CD14-positive monocyte (primary cell): ENCODE measurements around the gene CDK15. TPM values are rescaled to one million over a fixed set of nuclear protein-coding genes. Genes with fewer than 3 reads are reported as not detected.

ENCODE experiments used
- DNase-seq, 3 donors: peaks; one replicate each; pipeline ENCODE4 v3.0.0-alpha.2; 2011 to 2022
- H2AFZ ChIP-seq: 2 replicates; pipeline ENCODE4 v1.6.0; 2012; ENCODE audit warnings: mild to moderate bottlenecking, low read depth, low read length, inconsistent platforms; ENCODE audit not compliant: insufficient read depth, poor library complexity, severe bottlenecking
- H3K27ac ChIP-seq, 2 donors: 1 replicate in 1 of 2; 2 replicates in 1 of 2; pipeline ENCODE4 v1.5.1; 2012 to 2013; ENCODE audit warnings: low read length in 2 of 2, control low read depth in 1 of 2, inconsistent platforms in 1 of 2, low read depth in 1 of 2, mild to moderate bottlenecking in 1 of 2
- H3K27me3 ChIP-seq, 2 donors: one replicate each; pipeline versions ENCODE4 v1.6.0 to v1.6.1; 2011 to 2013; ENCODE audit warnings: low read length in 2 of 2; ENCODE audit not compliant: control insufficient read depth in 2 of 2, insufficient read depth in 2 of 2
- H3K36me3 ChIP-seq, 2 donors: replicated peaks in 1 of 2; 1 replicate in 1 of 2; 2 replicates in 1 of 2; pipeline versions ENCODE4 v1.5.1 to v1.6.1; 2012 to 2013; ENCODE audit warnings: low read length in 2 of 2, control low read depth in 1 of 2, inconsistent platforms in 1 of 2, mild to moderate bottlenecking in 1 of 2; ENCODE audit not compliant: insufficient read depth in 2 of 2, control insufficient read depth in 1 of 2
- H3K4me1 ChIP-seq, 2 donors: 1 replicate in 1 of 2; 2 replicates in 1 of 2; pipeline versions ENCODE4 v1.5.1 to v1.6.1; 2012 to 2013; ENCODE audit warnings: low read length in 2 of 2, control low read depth in 1 of 2, inconsistent platforms in 1 of 2, mild to moderate bottlenecking in 1 of 2, moderate library complexity in 1 of 2; ENCODE audit not compliant: insufficient read depth in 2 of 2, control insufficient read depth in 1 of 2
- H3K4me2 ChIP-seq: replicated peaks from 2 replicates; pipeline ENCODE3; 2012; ENCODE audit warnings: low read length, moderate library complexity, mild to moderate bottlenecking; ENCODE audit not compliant: poor library complexity, severe bottlenecking; ENCODE audit errors: extremely low read depth
- H3K4me3 ChIP-seq, 3 experiments: fragments of 200-600 bp in 1 of 3; sonication (generic) in 1 of 3; replicated peaks in 1 of 3; 1 replicate in 2 of 3; 2 replicates in 1 of 3; pipeline ENCODE4 v1.5.1; 2011 to 2013; ENCODE audit warnings: low read length in 3 of 3, mild to moderate bottlenecking in 3 of 3, control low read depth in 2 of 3, low read depth in 2 of 3, inconsistent platforms in 1 of 3, moderate library complexity in 1 of 3
- H3K79me2 ChIP-seq: 2 replicates; pipeline ENCODE4 v1.6.0; 2012; ENCODE audit warnings: mild to moderate bottlenecking, control low read depth, inconsistent platforms, low read length, moderate library complexity; ENCODE audit not compliant: insufficient read depth
- H3K9ac ChIP-seq: 2 replicates; pipeline ENCODE4 v1.6.0; 2017; ENCODE audit warnings: low read length, mild to moderate bottlenecking; ENCODE audit not compliant: insufficient read depth, poor library complexity, severe bottlenecking
- H3K9me3 ChIP-seq, 2 donors: replicated peaks in 1 of 2; 1 replicate in 1 of 2; 2 replicates in 1 of 2; pipeline versions ENCODE4 v1.5.1 to v1.6.1; 2012 to 2013; ENCODE audit warnings: low read length in 2 of 2, control low read depth in 1 of 2; ENCODE audit not compliant: control insufficient read depth in 1 of 2, insufficient read depth in 1 of 2
- H4K20me1 ChIP-seq: 2 replicates; pipeline ENCODE4 v1.6.0; 2012; ENCODE audit warnings: mild to moderate bottlenecking, low read length, control low read depth, moderate library complexity; ENCODE audit not compliant: insufficient read depth
- H3K27ac Mint-ChIP-seq, 7 donors: one replicate each; pipeline ENCODE4 v1.8.0; 2020; ENCODE audit warnings: mild to moderate bottlenecking in 7 of 7, mixed read lengths in 7 of 7, moderate library complexity in 6 of 7, inconsistent platforms in 2 of 7
- H3K27me3 Mint-ChIP-seq, 3 donors: one replicate each; pipeline ENCODE4 v1.8.0; 2021 to 2022; ENCODE audit warnings: low read depth in 3 of 3, mild to moderate bottlenecking in 3 of 3, mixed read lengths in 3 of 3, moderate library complexity in 3 of 3, inconsistent platforms in 1 of 3
- H3K36me3 Mint-ChIP-seq, 2 donors: one replicate each; pipeline ENCODE4 v1.8.0; 2020; ENCODE audit warnings: mixed read lengths in 2 of 2, inconsistent platforms in 1 of 2, mild to moderate bottlenecking in 1 of 2
- H3K4me1 Mint-ChIP-seq: one replicate; pipeline ENCODE4 v1.8.0; 2020; ENCODE audit warnings: mild to moderate bottlenecking, mixed read lengths
- H3K4me3 Mint-ChIP-seq, 2 donors: one replicate each; pipeline ENCODE4 v1.8.0; 2020; ENCODE audit warnings: mild to moderate bottlenecking in 2 of 2, mixed read lengths in 2 of 2, moderate library complexity in 1 of 2
- H3K9me3 Mint-ChIP-seq, 7 donors: one replicate each; pipeline ENCODE4 v1.8.0; 2020 to 2022; ENCODE audit warnings: mixed read lengths in 7 of 7, mild to moderate bottlenecking in 6 of 7, moderate library complexity in 6 of 7, inconsistent platforms in 2 of 7
- CTCF ChIP-seq: fragments of 200-600 bp; IDR thresholded peaks from one replicate; pipeline ENCODE4 v1.8.0; 2022; ENCODE audit warnings: antibody characterized with exemption, mild to moderate bottlenecking
- WGBS: methylation state at CpG from one replicate; pipeline ENCODE4 v1.1.5; 2013; ENCODE audit warnings: missing lambda C conversion rate; ENCODE audit not compliant: insufficient coverage; 5-methylcytosine and 5-hydroxymethylcytosine counted together
- intact Hi-C, 2 donors: fragments of 100-400 bp; cut with micrococcal nuclease; formaldehyde crosslinking; loops; one replicate each; pipeline versions ENCODE4 v1.15.0 to v1.15.1; 2023
- polyA plus RNA-seq, 3 donors: library from polyadenylated mRNA; depleted of rRNA in 1 of 3; unstranded in 2 of 3; stranded (reverse) in 1 of 3; fragments of 300-500 nt in 2 of 3; fragments of >200 nt in 1 of 3; fragmentation: Illumina TruSeq in 2 of 3; gene quantifications; 1 replicate in 2 of 3; 2 replicates in 1 of 3; pipeline ENCODE4 v1.2.3, GENCODE V29; 2012 to 2021

The CDK15 gene
- polyA plus RNA-seq, 3 donors, result not detected

GRCh38 chr2:201888426-201888800, 82.1 kb downstream of the CDK15 start:
- intact Hi-C loops, result no loop called here
- no peak overlapping the region for H3K9ac ChIP-seq

GRCh38 chr2:201890453-201890852, 84.1 kb downstream of the CDK15 start:
- Mint-ChIP-seq H3K27ac (no peak overlapping the region), H3K4me3 (no peak overlapping the region), H3K4me1 (peaks cover 4% of the 10 kb centered on the region), H3K36me3 (no peaks in the 10 kb centered on the region), H3K27me3 (peaks cover 4 to 22% (median 14%) of the 10 kb centered on the region in 3 donors), H3K9me3 (no peaks in the 10 kb centered on the region)
- Histone ChIP-seq H3K36me3 (no peaks in the 10 kb centered on the region), H3K9me3 (no peaks in the 10 kb centered on the region), H3K4me2 (no peak overlapping the region), H2AFZ (no peak overlapping the region), H3K27me3 (peaks cover 0 to 3% of the 10 kb centered on the region in 2 donors), H3K4me3 (no peak overlapping the region), H3K9ac (no peak overlapping the region), H3K4me1 (no peaks in the 10 kb centered on the region), H4K20me1 (no peaks in the 10 kb centered on the region), H3K79me2 (no peaks in the 10 kb centered on the region), H3K27ac (no peak overlapping the region)
- DNase-seq, result no peak
- no peak for TF ChIP-seq CTCF
- intact Hi-C loops, result no loop called here

More at GRCh38 chr2:201888426-201888800, 82.1 kb downstream of the CDK15 start:
- H3K4me3 ChIP-seq, result no peak overlapping the region
- no peaks in the 10 kb centered on the region for H4K20me1 ChIP-seq
- no peak overlapping the region for H3K4me2 ChIP-seq
- Mint-ChIP-seq H3K4me3 (no peak overlapping the region), H3K4me1 (peaks cover 4% of the 10 kb centered on the region), H3K9me3 (no peaks in the 10 kb centered on the region), H3K36me3 (no peaks in the 10 kb centered on the region), H3K27me3 (peaks cover 2 to 28% (median 18%) of the 10 kb centered on the region in 3 donors), H3K27ac (no peak overlapping the region)
- H3K4me1 ChIP-seq, result no peaks in the 10 kb centered on the region
- no peak overlapping the region for H3K27ac ChIP-seq
- no peak for TF ChIP-seq CTCF
- peaks cover 0 to 6% of the 10 kb centered on the region in 2 donors for H3K27me3 ChIP-seq
- no peaks in the 10 kb centered on the region for H3K79me2 ChIP-seq
- no peaks in the 10 kb centered on the region for H3K9me3 ChIP-seq
- no peaks in the 10 kb centered on the region for H3K36me3 ChIP-seq
- DNase-seq, result no peak
- H2AFZ ChIP-seq, result no peak overlapping the region
- WGBS, result no CpG with 5 or more reads among the region's 8 CpGs
